Upper lobe of left lung (tissue), 6 donors: ENCODE data around the gene GNGT2. TPM values are rescaled to one million over a fixed set of nuclear protein-coding genes. Genes with fewer than 3 reads are reported as not detected.
A peak's percentile ranks its signal among the peaks of the same experiment; 100 is the strongest.

Experiments used
- ATAC-seq, 2 donors: fragments of 200-7000 bp; cut with Tn5 transposase; one replicate each; pipeline ENCODE4 v1.9.1; 2022; ENCODE audit warnings: mild to moderate bottlenecking in 2 of 2, moderate library complexity in 2 of 2; ENCODE audit not compliant: low FRiP score in 2 of 2
- DNase-seq, 2 donors: peaks; one replicate each; pipeline ENCODE4 v3.0.0-alpha.2; 2019 to 2020
- H3K27ac ChIP-seq, 4 donors: fragments of 200-600 bp; sonication (generic); one replicate each; pipeline ENCODE4 v1.5.1; 2016 to 2019
- H3K27me3 ChIP-seq, 4 donors: fragments of 200-600 bp; sonication (generic); one replicate each; pipeline ENCODE4 v1.5.1; 2017 to 2019
- H3K36me3 ChIP-seq, 4 donors: fragments of 200-600 bp; sonication (generic); one replicate each; pipeline ENCODE4 v1.5.1; 2016 to 2019
- H3K4me1 ChIP-seq, 4 donors: fragments of 200-600 bp; sonication (generic); one replicate each; pipeline ENCODE4 v1.5.1; 2018 to 2019
- H3K4me3 ChIP-seq, 4 donors: fragments of 200-600 bp; sonication (generic); one replicate each; pipeline ENCODE4 v1.5.1; 2017 to 2019; ENCODE audit warnings: mild to moderate bottlenecking in 2 of 4, moderate library complexity in 1 of 4
- H3K9me3 ChIP-seq, 4 donors: fragments of 200-600 bp; sonication (generic); one replicate each; pipeline ENCODE4 v1.5.1; 2018 to 2019
- CTCF ChIP-seq, 6 experiments: fragments of 450-650 bp in 4 of 6; fragments of 200-600 bp in 2 of 6; sonication (generic) in 2 of 6; IDR thresholded peaks; one replicate each; pipeline ENCODE4 v1.5.1; 2016 to 2019; ENCODE audit warnings: antibody characterized with exemption in 6 of 6
- EP300 ChIP-seq, 4 donors: sonication (generic); formaldehyde crosslinking; IDR thresholded peaks; one replicate each; pipeline ENCODE4 v1.5.1; 2017; ENCODE audit warnings: antibody characterized with exemption in 4 of 4, control low read depth in 2 of 4
- POLR2A ChIP-seq, 4 donors: fragments of 450-650 bp; IDR thresholded peaks; one replicate each; pipeline ENCODE4 v1.5.1; 2016 to 2017; ENCODE audit warnings: antibody characterized with exemption in 4 of 4, mild to moderate bottlenecking in 2 of 4
- POLR2AphosphoS5 ChIP-seq, 2 donors: sonication (generic); formaldehyde crosslinking; IDR thresholded peaks; one replicate each; pipeline ENCODE4 v1.5.1; 2017; ENCODE audit warnings: antibody characterized with exemption in 2 of 2
- WGBS, 2 donors: methylation state at CpG; one replicate each; pipeline ENCODE4 v1.1.5; 2017 to 2018; 5-methylcytosine and 5-hydroxymethylcytosine counted together
- total RNA-seq, 6 donors: library from RNA; depleted of rRNA in 4 of 6; stranded (reverse); fragments of >200 nt in 4 of 6; gene quantifications; one replicate each; pipeline versions ENCODE4 v1.1.0 to v1.2.1, GENCODE V29; 2016 to 2021
- donor health status: DM: no; HTN: no; CAD: no; lungs with moderate emphysema.
- donor health status: DM: no; HTN: yes; CAD: no; lungs with severe emphysema.

The GNGT2 gene
- total RNA-seq = 10 to 100 TPM in 3 of 6 donors, 1 to 10 TPM in 3; 1.1 to 22.5 (median 9.9) TPM

GRCh38 chr17:49210158-49211029, at the start of gene GNGT2, which contains the start of gene ABI3:
Gene GNGT2 (minus strand): TSS chr17:49210574. CDS start chr17:49207422, 3,152 bp downstream.
Gene ABI3 (plus strand): TSS chr17:49210707. CDS start chr17:49210725, 18 bp downstream.
- TF ChIP-seq POLR2A (IDR thresholded peaks at IDR 0.05) (peak in 2 of 4 donors; percentile 67 to 80), CTCF (IDR thresholded peaks at IDR 0.05) (no peak), POLR2AphosphoS5 (IDR thresholded peaks at IDR 0.05) (peak; percentile 30 to 82), EP300 (IDR thresholded peaks at IDR 0.05) (no peak)
- H3K27me3 ChIP-seq = no peaks in the 10 kb centered on the region
- H3K36me3 ChIP-seq = no peaks in the 10 kb centered on the region
- ATAC-seq = peak; percentile 70 to 80
- H3K27ac ChIP-seq = peak within 1 kb of the TSS; percentile 50 to 87 (median 86)
- peaks cover 28 to 51% (median 44%) of the 10 kb centered on the region in 4 donors for H3K4me1 ChIP-seq
- DNase-seq = peak; percentile 58 to 65
- WGBS, 2 donors = 19 to 22% methylated on average over 19 to 20 of the region's 22 CpGs
- H3K9me3 ChIP-seq = no peaks in the 10 kb centered on the region
- peak within 1 kb of the TSS; percentile 15 to 59 (median 49) for H3K4me3 ChIP-seq

GRCh38 chr17:49259663-49260010, 49.3 kb upstream of the GNGT2 start:
- Histone ChIP-seq H3K27ac (peak overlapping the region; percentile 81 to 88 (median 81)), H3K4me3 (peak overlapping the region; percentile 3 to 66 (median 55)), H3K4me1 (peaks cover 7 to 18% (median 12%) of the 10 kb centered on the region in 4 donors), H3K9me3 (no peaks in the 10 kb centered on the region), H3K27me3 (no peaks in the 10 kb centered on the region), H3K36me3 (no peaks in the 10 kb centered on the region)
- ATAC-seq = no peak
- 10 to 13% methylated on average over 10 of the region's 10 CpGs for WGBS, 2 donors
- no peak for DNase-seq
- no peak for TF ChIP-seq EP300 (IDR thresholded peaks at IDR 0.05)
- no peak for TF ChIP-seq POLR2AphosphoS5 (IDR thresholded peaks at IDR 0.05)
- TF ChIP-seq POLR2A (IDR thresholded peaks at IDR 0.05) = no peak
- TF ChIP-seq CTCF (IDR thresholded peaks at IDR 0.05) = no peak

GRCh38 chr17:49258394-49258793, 48.0 kb upstream of the GNGT2 start:
- Histone ChIP-seq H3K4me1 (peaks cover 7 to 18% (median 12%) of the 10 kb centered on the region in 4 donors), H3K4me3 (no peak overlapping the region), H3K36me3 (no peaks in the 10 kb centered on the region), H3K27ac (no peak overlapping the region), H3K27me3 (no peaks in the 10 kb centered on the region), H3K9me3 (no peaks in the 10 kb centered on the region)
- DNase-seq = no peak
- 87 to 90% methylated on average over 3 of the region's 3 CpGs for WGBS, 2 donors
- no peak for TF ChIP-seq POLR2A (IDR thresholded peaks at IDR 0.05)
- no peak for TF ChIP-seq EP300 (IDR thresholded peaks at IDR 0.05)
- no peak for TF ChIP-seq POLR2AphosphoS5 (IDR thresholded peaks at IDR 0.05)
- TF ChIP-seq CTCF (IDR thresholded peaks at IDR 0.05) = no peak
- no peak for ATAC-seq

- ATAC-seq = no peak
- no peak for TF ChIP-seq EP300 (IDR thresholded peaks at IDR 0.05)
- no peak for TF ChIP-seq CTCF (IDR thresholded peaks at IDR 0.05)
- no peak for TF ChIP-seq POLR2AphosphoS5 (IDR thresholded peaks at IDR 0.05)
- TF ChIP-seq POLR2A (IDR thresholded peaks at IDR 0.05) = no peak
- no peak for DNase-seq
- Histone ChIP-seq H3K4me3 (no peak overlapping the region), H3K4me1 (peaks cover 0 to 9% (median 4%) of the 10 kb centered on the region in 4 donors), H3K27ac (no peak overlapping the region), H3K9me3 (no peaks in the 10 kb centered on the region), H3K27me3 (no peaks in the 10 kb centered on the region), H3K36me3 (no peaks in the 10 kb centered on the region)
- WGBS, 2 donors = 67 to 71% methylated on average over 5 of the region's 5 CpGs
These were observed 44.8 kb upstream of the GNGT2 start for GRCh38 chr17:49255125-49255524.
